PC-3 (cell line): ENCODE data around the gene RAB20.

ENCODE experiments used
- CTCF ChIP-seq: fragments of 300-600 bp; sonication (generic); conservative IDR thresholded peaks from 2 replicates; pipeline ENCODE4 v1.5.1; 2017; ENCODE audit warnings: antibody characterized with exemption, low read depth, mild to moderate bottlenecking, low read length
- EZH2 ChIP-seq: fragments of 300-600 bp; sonication (generic); IDR thresholded peaks from one replicate; pipeline ENCODE4 v1.6.1; 2017; ENCODE audit warnings: antibody characterized with exemption, mild to moderate bottlenecking, low read length; ENCODE audit not compliant: unreplicated experiment
- EZH2phosphoT487 ChIP-seq: fragments of 300-600 bp; sonication (generic); IDR thresholded peaks from 2 replicates; pipeline ENCODE4 v1.6.1; 2018; ENCODE audit warnings: mild to moderate bottlenecking, antibody characterized with exemption, low read length, borderline replicate concordance

DNA sequence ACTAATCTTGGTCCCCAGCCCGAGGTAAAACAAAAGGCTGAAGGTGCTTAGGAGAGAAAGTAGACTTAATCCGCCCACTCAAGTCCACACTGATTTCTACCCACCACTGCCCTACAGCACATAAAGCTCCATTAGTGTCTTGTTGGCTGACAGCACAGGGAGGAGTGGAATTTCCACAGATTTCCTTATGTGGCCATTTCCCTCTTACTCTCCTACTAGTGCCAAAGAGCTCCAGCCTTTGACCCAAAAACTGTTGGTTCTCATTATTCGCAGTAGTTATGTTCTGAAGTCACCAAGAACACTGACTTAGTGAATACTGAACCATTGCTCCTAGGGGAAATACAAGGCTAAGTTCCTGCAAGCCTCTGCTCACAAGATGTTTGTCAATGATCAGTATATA lies 61.2 kb downstream of the RAB20 start:
- no peak for TF ChIP-seq CTCF
- no peak for TF ChIP-seq EZH2
- no peak for TF ChIP-seq EZH2phosphoT487
